ENCODE data around the gene PSMD1.

GRCh38 chr2:231033147-231034132, 23.2 kb upstream of the PSMD1 start:
- TF ChIP-seq TARDBP (IDR thresholded peaks at IDR 0.05) (no peak), SUZ12 (IDR thresholded peaks at IDR 0.05) (no peak), SP1 (IDR thresholded peaks at IDR 0.05) (no peak), FOXA1 (IDR thresholded peaks at IDR 0.05) (no peak)

All from HEK293T (cell line).